NCI-H748 (cell line): ENCODE results near the gene PRKCH.
"Not testable (repeated sequence)": the region's sequence is repeated elsewhere in the genome, so short reads cannot be mapped to it uniquely, and the experiment has no call there.

ENCODE experiments used
- DNase-seq: peaks from one replicate; lab custom pipeline; 2025; ENCODE audit not compliant: unreplicated experiment; lab: John Stamatoyannopoulos, UW

The PRKCH gene

DNA sequence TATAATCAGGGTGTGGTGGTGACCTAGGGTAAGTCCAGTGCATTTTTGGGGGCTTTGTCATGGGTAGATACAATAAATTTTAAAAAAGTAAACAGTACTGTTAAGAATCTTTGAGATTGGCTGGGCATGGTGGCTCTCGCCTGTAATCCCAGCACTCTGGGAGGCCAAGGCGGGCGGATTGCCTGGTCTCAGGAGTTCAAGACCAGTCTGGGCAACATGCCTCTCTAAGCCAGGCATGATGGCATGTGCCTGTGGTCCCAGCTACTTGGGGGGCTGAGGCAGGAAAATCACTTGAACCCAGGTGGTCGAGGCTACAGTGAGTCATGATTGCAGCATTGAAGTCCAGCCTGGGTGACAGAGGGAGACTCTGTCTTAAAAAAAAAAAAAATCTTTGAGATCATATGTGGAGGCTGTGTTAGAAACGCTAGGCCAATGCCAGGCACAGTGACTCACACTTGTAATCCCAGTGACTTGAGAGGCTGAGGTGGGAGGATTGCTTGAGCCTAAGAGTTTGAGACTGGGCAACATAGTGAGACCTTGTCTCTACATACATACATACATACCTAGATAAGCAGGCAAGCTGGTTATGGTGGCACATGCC is 67.7 kb downstream of the PRKCH start:
- DNase-seq = no peak

DNA sequence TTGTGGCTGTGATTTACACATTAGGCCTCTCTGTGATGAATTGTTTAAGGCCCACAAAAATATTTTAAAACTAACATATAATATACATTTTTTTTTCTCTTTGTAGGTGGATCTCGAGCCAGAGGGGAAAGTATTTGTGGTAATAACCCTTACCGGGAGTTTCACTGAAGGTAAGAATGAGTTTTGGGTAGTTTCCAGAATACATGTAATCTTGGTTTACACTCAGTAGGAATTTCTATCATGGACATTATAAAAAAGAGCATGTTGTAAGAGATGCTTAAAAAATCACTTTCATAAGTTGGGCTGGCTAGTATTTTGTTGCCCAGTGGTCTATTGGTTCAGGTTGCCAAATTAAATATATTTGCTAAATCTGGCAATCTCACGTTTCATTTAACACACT is 69.7 kb downstream of the PRKCH start:
- DNase-seq = no peak

DNA sequence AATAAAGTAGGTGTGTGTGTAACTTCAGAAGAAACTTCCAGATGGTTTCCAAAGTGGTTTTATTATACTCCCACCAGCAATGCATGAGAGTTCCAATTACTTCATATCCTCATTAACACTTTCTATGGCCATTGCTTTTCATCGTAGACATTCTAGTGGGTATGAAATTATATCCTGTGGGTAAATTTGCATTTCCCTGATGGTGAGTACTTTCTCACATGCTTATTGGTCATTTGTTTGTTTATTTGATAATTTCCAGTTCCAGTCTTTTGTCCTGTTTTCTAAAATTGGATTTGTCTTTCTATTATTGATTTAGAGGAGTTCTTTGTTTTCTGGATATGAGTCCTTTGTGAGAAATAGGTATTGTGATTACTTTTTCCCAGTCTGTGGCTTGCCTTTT is 70.9 kb downstream of the PRKCH start:
- no peak for DNase-seq

DNA sequence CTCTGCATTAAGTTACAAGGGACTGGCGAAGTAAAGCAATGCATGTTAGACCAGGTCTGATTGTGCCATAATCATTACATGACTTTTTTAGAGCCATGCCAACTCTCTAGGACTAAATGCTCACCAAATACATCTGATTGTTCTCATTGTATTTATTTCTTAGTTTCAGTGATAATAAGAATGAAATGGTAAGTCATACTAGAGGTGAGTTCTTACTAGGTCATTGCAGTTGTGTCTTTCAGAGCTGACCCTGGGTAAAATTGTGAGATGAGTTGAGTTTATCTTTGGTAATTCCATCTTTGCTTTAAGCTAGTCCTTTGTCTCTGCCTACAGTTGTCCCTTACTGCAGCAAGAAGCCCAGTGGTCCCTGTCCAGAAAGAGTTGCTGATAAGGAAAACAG is 73.2 kb downstream of the PRKCH start:
- no peak for DNase-seq

DNA sequence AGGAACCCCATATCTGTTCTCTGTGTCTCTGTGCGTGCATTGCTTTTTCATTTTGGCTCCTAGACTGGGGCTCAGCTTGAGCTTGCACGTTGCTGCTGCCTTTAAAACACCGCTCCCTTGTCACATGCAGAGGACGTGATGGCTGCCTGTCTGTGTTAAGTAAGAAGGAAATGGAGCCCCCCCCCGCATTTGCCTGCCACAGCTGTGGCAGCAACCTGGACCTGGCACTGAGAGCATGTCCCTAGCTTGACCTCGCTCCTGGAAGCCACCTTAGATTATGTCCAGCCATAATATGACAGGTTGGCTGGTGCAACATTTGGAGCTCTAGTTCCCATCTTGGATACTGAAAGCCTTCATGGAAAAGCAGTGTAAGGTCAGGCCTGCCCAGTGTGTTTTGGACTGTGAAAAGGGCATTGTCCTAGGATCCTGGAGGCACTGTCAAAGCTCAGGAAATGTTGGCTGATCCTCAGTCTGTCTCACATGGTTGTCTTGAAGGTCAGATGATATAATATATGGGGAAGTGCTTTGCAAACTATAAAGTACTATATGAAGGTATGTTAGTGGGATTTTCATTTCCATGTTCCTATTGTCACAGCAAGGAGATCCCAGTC is 73.8 kb downstream of the PRKCH start:
- no peak for DNase-seq

DNA sequence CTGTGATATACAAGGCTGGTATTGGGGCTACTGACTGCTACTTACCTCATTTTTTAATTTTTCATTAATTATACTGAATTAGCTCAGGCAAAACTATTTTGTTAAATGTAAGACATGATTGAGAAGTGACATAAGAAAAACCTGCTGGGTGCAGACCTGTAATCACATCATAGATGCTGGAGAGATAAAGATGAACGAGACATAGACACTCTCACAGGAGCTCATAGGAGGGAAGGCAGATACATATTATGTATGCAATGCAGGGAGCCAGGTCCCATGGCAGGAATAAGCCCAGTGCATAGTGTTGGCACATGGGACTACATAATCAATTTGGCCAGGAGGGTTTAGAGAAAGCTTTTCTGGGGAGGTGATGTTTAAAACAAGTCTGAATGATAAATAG is 74.9 kb downstream of the PRKCH start:
- no peak for DNase-seq

DNA sequence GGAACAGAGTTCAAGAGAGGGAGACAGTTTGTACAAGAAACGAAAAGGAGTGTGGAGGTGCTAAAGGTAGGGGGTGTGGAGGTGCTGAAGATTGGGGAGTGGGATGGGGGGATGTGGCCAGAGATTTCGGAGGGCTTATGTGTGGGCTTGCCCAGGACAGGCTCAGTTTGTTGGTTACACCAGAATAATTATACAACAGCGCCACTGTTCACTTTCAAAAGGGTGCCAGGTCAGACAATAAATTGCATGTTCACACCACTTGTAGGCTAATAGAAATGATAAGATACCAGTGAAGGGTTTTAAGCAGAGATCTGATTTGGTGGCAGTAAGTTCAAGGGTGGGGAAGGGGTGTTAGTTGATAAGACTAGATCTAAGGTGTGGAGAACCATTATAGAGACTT is 75.3 kb downstream of the PRKCH start:
- DNase-seq = no peak

DNA sequence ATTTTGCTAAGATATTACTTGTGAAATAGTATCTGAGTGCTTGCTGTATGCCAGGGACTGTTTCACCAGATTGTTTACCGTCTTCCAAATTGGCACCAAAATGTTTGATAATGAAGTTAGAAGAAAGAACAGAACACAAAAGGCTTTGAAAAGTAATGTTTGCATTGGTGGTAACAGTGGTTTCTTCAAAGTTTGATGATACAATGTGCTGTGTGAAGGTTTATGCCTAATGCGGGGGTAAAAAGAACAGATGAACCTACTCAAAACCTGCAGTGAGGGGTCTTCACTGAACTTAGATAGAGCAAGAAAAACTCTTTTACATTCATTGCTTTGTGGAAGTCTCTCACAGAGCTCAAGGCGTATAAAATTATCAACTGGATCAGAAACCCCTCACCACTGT is 76.2 kb downstream of the PRKCH start:
- DNase-seq = no peak

DNA sequence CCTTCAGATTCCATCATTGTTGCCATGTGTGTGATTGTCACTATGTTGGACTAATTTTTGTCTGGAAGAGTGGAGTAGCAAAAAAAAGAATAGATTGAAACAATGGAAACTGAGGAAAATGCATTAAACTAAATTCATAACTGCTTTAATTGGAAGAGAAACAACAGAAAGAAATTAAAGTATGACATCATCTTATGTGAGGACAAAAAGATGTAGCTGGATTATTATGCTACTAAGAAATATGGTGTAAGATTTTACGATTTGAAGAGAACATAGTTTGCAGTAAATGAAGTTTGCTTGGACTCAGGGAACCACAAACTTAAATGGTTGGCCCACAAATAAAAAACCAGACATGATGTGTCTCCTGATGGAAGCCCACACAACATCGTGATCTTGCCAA is 76.8 kb downstream of the PRKCH start:
- no peak for DNase-seq

DNA sequence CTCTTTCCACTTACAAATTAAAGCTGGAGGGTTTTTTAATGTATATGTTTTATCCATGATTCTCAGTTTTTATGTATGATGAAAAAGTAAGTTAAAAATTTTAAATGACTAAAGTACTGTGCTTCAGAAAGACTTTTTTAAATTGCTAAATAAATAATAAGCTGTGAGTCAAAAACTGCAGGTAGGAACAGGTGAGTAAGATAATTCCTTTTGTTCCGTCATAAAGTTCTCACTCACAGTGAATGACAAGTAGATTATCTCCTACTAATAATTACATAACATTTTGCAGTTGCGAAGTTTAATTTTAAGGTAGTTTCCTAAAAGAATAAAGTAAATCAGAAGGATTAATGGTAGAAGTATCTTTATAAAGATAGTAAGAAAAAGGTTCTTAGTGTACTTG is 78.0 kb downstream of the PRKCH start:
- no peak for DNase-seq

DNA sequence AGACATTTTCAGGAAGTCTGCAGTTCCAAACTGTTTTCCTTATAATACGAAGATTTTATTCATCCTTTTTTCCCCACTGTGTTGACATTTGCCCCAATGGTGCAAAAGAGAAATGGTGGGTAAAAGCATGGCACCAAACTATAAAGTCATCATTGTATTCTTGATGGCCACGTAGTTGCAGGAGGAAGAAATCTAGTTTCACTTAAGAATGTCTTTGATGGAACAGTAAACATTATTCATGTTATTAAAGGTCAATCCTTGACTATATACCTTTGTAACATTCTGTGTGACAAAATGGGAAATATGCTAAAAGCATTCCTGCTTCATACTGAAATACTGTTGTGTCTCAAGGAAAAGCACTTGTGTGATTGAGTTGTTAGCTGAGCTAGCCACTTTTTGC is 80.1 kb downstream of the PRKCH start:
- no peak for DNase-seq

DNA sequence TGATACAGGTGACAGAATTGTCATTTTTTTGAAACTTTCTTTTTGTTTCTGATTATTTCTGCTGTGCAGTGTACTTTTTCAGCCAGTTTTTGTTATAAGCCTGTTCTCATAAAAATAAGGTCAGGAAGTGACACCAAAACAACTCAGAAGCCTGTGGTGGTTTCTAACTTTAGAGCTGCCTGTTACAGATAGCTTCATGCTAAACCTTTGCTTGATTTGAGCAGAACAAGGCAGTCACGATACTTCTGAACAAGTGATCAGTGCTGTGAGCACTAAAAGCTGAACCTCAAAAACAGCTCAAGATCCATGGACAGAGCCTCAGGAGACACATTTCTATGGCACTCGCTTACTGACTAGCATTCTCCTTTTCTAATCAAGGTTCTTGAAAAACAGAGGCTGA is 82.0 kb downstream of the PRKCH start:
- DNase-seq = no peak

DNA sequence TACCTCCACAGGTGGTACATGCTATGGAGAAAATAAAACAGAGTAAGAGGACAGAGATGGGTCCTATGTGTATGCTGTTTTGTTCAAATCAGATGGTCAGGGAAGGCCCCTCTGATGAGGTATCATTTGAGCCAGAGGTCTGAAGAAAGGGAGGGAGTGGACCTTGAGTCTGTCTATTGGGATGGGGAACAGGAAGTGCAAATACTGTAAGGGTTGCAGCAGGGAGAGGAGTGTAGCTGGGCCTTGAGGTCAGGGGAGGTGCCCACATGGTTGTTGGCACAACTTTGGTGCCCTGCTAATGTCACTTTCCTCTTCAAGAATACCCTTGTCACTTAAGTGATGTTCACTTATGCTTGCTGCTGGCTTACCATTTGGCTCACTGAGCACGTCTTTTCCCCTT is 83.3 kb downstream of the PRKCH start:
- DNase-seq = no peak

DNA sequence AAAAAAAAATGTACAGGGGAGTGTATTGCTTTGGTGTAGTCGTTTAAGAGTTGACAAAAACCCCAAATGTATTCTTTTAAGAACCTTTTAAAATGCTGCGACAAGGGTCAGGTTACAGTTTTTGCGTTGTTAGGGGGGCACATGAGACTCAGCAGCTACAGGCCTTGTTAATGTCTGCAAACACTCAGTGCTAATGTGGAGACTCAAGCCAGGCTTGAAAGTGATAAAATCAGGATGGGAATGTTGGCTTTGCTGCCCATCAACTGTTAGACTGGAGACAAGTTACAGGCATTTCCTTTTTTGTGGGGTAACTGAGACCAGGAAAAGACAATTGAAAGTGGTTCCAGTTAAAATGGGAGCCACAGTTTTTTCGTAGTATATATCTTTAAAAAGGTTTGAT is 84.8 kb downstream of the PRKCH start:
- peak; percentile 56 for DNase-seq

DNA sequence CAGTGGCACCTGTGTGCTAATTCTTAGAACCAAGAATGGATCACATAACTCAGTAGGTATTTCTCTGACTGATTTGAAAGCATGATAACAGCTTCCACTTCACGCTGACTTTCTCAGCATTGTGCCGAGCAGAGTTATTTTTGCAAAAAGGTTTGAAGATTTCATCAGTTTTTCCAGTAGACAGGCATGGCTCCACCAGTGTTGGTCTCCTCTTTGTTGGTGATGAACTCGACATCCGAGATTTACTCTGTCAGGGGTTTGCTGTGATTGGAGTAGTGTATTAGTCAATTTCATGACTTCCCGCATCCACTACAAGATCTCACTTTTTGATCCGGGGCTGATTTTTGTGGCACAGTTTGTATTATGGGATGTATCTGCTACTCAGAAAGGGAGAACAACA is 85.3 kb downstream of the PRKCH start:
- no peak for DNase-seq

DNA sequence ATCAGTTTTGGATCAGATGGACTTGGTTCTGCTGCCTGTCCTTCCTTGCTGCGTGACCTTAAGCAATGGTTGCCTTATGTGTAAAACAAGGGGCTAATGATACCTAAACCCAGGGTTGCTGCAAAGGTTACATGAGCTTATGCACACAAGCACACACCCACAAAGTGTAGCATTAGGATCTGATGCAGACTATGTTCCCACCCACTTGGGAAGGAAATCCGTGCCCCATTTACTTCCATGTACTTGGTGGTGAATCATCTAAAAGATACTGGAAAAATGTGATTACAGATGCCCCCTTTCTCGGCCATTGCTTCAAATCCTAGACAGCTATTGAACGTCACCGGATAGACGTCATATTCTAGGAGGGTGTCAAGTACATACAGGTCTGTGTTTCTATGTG is 87.1 kb downstream of the PRKCH start:
- no peak for DNase-seq

DNA sequence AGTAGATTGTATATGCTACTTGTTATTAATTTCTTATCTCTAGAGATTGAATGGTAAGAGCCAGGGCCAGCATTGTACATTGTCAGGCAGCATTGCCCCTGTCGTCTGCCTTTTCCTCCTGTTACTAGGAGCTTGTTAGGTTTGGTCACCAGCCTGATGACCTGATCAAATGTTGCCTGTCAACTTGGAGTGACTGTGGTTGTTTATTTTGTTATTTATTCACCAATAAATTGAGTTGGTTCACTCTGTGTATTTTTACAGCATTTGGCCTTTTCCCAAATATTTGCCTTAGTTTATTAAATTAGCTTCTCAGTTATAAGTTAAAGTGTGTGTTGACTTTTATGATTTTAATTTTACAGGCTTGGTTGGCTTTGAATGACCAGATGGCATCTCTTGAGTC is 88.4 kb downstream of the PRKCH start:
- no peak for DNase-seq

DNA sequence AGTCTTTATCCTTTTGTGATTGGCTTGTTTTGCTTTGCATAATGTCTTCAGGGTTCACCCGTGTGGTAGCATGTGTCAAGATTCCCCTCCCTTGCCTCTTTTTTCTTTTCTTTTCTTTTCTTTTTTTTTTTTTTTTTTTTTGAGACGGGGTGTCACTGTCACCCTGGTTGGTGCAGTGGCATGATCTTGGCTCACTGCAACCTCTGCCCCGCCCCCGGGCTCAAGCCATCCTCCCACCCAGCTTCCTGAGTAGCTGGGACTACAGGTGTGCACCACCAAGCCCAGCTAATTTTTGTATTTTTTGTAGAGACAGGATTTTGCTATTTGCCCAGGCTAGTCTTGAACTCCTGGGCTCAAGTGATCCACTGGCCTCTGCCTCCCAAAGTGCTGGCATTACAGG is 94.6 kb downstream of the PRKCH start:
- not testable (repeated sequence) for DNase-seq

DNA sequence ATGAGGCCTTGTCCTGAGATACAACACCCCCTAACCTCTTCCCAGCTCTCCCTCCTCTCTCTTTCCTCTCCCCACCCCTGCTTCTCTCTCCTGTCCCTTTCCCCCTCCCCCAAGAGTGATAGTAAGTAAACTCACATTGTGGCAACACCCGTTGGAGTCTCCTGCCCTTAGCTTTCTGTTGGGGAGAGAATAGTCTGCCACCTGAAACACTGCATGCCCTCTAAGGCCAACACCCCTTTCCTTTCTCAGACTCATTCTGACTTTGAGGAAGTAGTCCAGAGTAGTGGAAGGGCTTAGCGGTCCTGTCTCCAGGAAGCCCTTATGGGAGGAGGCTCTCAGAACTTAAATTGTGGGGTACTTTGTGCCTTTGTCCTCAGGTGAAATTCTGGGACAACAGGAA is 95.2 kb downstream of the PRKCH start:
- DNase-seq = no peak

DNA sequence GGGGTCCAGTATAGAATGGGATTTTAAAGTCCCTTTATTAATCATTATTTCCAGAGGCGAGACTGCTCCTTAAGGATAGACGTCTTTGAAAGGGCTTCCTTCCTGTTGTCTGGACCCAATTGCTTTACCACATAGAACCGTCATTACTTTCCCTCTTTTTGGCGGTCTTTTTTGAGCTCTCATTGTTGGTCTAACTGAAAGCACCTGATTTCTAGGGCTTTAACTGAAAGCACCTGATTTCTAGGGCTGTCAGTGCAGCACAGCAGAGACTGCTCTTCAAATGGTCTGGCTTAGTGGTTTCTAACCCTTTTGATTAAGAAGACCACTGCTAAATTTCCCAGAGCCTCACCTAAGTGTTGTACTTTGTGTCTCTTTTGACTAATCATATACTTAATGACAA is 95.8 kb downstream of the PRKCH start:
- no peak for DNase-seq

DNA sequence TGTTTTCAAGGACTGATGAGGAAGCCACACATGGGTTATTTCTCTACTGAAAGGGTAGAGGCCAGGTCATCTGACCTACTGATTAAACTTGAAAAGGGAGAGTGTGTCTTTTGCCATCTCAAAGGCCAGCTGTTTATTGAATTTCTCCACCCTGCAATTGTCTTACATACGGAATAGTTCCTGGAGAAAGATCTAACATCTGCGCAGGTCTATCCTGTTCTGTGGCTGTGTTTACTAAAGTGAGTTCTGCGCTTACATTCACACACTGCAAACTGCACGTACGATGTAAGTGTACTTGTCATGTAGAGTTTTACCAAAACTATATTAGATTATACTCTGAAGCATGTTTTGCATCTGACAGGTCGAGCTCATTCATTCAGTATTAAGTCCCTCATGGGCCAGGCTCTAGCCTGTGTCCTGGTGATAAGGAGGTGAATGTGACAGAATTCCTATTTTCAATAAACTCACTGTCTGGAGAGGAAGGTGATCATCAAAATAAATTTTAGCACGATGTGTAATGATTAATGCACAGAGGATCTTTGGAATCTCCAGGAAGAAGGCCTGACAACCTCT is 96.6 kb downstream of the PRKCH start:
- no peak for DNase-seq

DNA sequence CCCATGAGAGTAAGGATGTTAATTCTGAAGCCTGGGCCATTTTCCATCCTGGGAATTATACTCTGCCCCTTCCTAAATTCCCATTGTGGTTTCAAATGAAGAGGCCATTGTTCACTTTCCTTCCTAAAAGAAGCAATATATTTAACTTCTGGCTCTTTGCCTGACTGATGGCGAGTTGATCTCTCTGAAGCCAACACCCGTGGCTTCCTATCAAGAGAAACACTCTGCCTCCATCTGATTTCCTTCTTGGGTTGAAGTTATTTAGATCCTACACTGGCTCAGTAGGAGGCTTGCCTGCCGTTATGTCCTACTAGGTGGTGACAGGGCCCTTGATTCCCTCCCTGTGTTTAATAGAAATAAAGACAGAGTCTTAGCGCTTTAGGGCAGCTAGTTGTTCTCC is 97.4 kb downstream of the PRKCH start:
- DNase-seq = no peak

DNA sequence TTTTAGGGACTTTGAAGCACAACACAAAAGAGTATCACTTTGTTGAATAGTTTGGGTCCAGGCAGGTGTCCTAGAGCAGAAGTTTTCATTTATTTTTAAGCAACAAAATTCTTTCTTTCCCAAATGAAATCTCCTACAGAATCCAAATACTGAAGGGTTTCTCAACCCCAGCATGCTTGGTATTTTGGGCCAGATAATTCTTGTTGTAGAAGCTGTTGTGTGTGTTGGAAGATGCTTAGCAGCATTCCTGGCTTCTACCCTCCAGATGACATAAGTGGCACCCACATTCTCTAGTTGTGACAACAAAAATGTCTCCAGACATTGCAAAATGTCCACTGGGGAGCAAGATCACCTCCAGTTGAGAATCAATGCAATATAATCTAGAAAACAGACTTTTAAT is 97.8 kb downstream of the PRKCH start:
- DNase-seq = no peak
